Measurements from ENCODE around the gene GLRA2. TPM values are rescaled to one million over a fixed set of nuclear protein-coding genes. Genes with fewer than 3 reads are reported as not detected.

Gene GLRA2
- total RNA-seq: not detected in 2 replicates

- no peak for DNase-seq (ENCODE audit: low read depth, low spot score)
Measured at GRCh38 chrX:14529290-14529989, at the start of gene GLRA2. GLRA2 (plus strand) TSS chrX:14529536; CDS start chrX:14530058, 522 bp downstream.

GRCh38 chrX:14489437-14489836 lies 39.9 kb upstream of the GLRA2 start:
- no peak for DNase-seq (ENCODE audit: low read depth, low spot score)

GRCh38 chrX:14491689-14492088 lies 37.6 kb upstream of the GLRA2 start:
- DNase-seq (ENCODE audit: low read depth, low spot score): no peak

GRCh38 chrX:14496674-14497073 lies 32.7 kb upstream of the GLRA2 start:
- no peak for DNase-seq (ENCODE audit: low read depth, low spot score)

- no peak for DNase-seq (ENCODE audit: low read depth, low spot score)
Measured at GRCh38 chrX:14497184-14497666, 32.1 kb upstream of the GLRA2 start.

GRCh38 chrX:14501327-14501726 lies 28.0 kb upstream of the GLRA2 start:
- no peak for DNase-seq (ENCODE audit: low read depth, low spot score)

GRCh38 chrX:14504960-14505538 lies 24.3 kb upstream of the GLRA2 start:
- DNase-seq (ENCODE audit: low read depth, low spot score): no peak

- no peak for DNase-seq (ENCODE audit: low read depth, low spot score)
Measured at GRCh38 chrX:14505648-14506047, 23.7 kb upstream of the GLRA2 start.

GRCh38 chrX:14506866-14507265 lies 22.5 kb upstream of the GLRA2 start:
- DNase-seq (ENCODE audit: low read depth, low spot score): no peak

- no peak for DNase-seq (ENCODE audit: low read depth, low spot score)
Measured at GRCh38 chrX:14508025-14508690, 21.2 kb upstream of the GLRA2 start.

GRCh38 chrX:14509325-14510057 lies 19.8 kb upstream of the GLRA2 start:
- no peak for DNase-seq (ENCODE audit: low read depth, low spot score)

- no peak for DNase-seq (ENCODE audit: low read depth, low spot score)
Measured at GRCh38 chrX:14528629-14529289, 577 bp upstream of the GLRA2 start.

- no peak for DNase-seq (ENCODE audit: low read depth, low spot score)
Measured at GRCh38 chrX:14533867-14534266, 4.5 kb downstream of the GLRA2 start.

GRCh38 chrX:14546190-14546589 lies 16.9 kb downstream of the GLRA2 start:
- no peak for DNase-seq (ENCODE audit: low read depth, low spot score)

GRCh38 chrX:14554131-14554715 lies 24.9 kb downstream of the GLRA2 start:
- no peak for DNase-seq (ENCODE audit: low read depth, low spot score)

- DNase-seq (ENCODE audit: low read depth, low spot score): no peak
Measured at GRCh38 chrX:14564058-14564457, 34.7 kb downstream of the GLRA2 start.

GRCh38 chrX:14573161-14573560 lies 43.8 kb downstream of the GLRA2 start:
- DNase-seq (ENCODE audit: low read depth, low spot score): no peak

- no peak for DNase-seq (ENCODE audit: low read depth, low spot score)
Measured at GRCh38 chrX:14581081-14581480, 51.7 kb downstream of the GLRA2 start.

- no peak for DNase-seq (ENCODE audit: low read depth, low spot score)
Measured at GRCh38 chrX:14584548-14584947, 55.2 kb downstream of the GLRA2 start.

GRCh38 chrX:14590216-14590615 lies 60.9 kb downstream of the GLRA2 start:
- DNase-seq (ENCODE audit: low read depth, low spot score): no peak
